SK-N-SH (cell line): ENCODE results near the gene CA10. TPM values are rescaled to one million over a fixed set of nuclear protein-coding genes. Genes with fewer than 3 reads are reported as not detected.
A peak's percentile ranks its signal among the peaks of the same experiment; 100 is the strongest.

Experiments
- CTCF ChIA-PET: fragments of 300-600, 350-600 bp; formaldehyde crosslinking; extraction: SDS; loops from one replicate; lab custom pipeline; 2021; lab: Yijun Ruan, JAX
- POLR2A ChIA-PET: fragments of 350-600 bp; sonication (Branson Sonifier 250); formaldehyde crosslinking; extraction: SDS; loops from one replicate; lab custom pipeline; 2020; ENCODE audit warnings: antibody characterized with exemption, inconsistent platforms; lab: Yijun Ruan, JAX
- DNase-seq: peaks from one replicate; pipeline ENCODE4 v3.0.0; 2012
- H2AFZ ChIP-seq: fragments of 200-600 bp; sonication (generic); 2 replicates; pipeline ENCODE4 v1.8.1; 2016; ENCODE audit warnings: antibody characterized with exemption, mild to moderate bottlenecking, low read depth
- H3F3A ChIP-seq: fragments of 200-600 bp; sonication (generic); replicated peaks from 2 replicates; pipeline ENCODE3; 2016; ENCODE audit warnings: antibody characterized with exemption, mild to moderate bottlenecking; ENCODE audit not compliant: insufficient read depth
- H3K27ac ChIP-seq, 2 experiments: fragments of 200-500 bp in 1 of 2; fragments of 200-600 bp in 1 of 2; sonication (Bioruptor generic) in 1 of 2; sonication (generic), shearing (Covaris generic) in 1 of 2; 2 replicates each; pipeline versions ENCODE4 v1.5.1 to v1.6.1; 2014 to 2016; ENCODE audit warnings: low read depth in 2 of 2, inconsistent platforms in 1 of 2, low read length in 1 of 2, mild to moderate bottlenecking in 1 of 2, mixed read lengths in 1 of 2
- H3K27me3 ChIP-seq: fragments of 200-600 bp; sonication (generic), shearing (Covaris generic); 2 replicates; pipeline ENCODE4 v1.6.1; 2016; ENCODE audit warnings: mixed run types; ENCODE audit not compliant: insufficient read depth
- H3K36me3 ChIP-seq, 2 experiments: fragments of 200-500 bp in 1 of 2; fragments of 200-600 bp in 1 of 2; sonication (Bioruptor generic) in 1 of 2; sonication (generic) in 1 of 2; replicated peaks in 1 of 2; 2 replicates each; pipeline versions ENCODE3 to v1.5.1; 2014 to 2016; ENCODE audit warnings: low read length in 1 of 2, mild to moderate bottlenecking in 1 of 2; ENCODE audit not compliant: insufficient read depth in 2 of 2, control insufficient read depth in 1 of 2
- H3K4me1 ChIP-seq, 2 experiments: fragments of 200-500 bp in 1 of 2; fragments of 200-600 bp in 1 of 2; sonication (Bioruptor generic) in 1 of 2; sonication (generic), shearing (Covaris generic) in 1 of 2; 2 replicates each; pipeline versions ENCODE4 v1.5.1 to v1.6.1; 2014 to 2016; ENCODE audit warnings: low read depth in 1 of 2, low read length in 1 of 2, mixed run types in 1 of 2; ENCODE audit not compliant: insufficient read depth in 2 of 2, control insufficient read depth in 1 of 2
- H3K4me2 ChIP-seq: fragments of 200-600 bp; sonication (generic), shearing (Covaris generic); 2 replicates; pipeline ENCODE4 v1.6.1; 2017; ENCODE audit warnings: mixed run types
- H3K4me3 ChIP-seq, 2 experiments: fragments of 200-500 bp in 1 of 2; fragments of 200-600 bp in 1 of 2; sonication (Bioruptor generic) in 1 of 2; sonication (generic), shearing (Covaris generic) in 1 of 2; 2 replicates each; pipeline versions ENCODE4 v1.5.1 to v1.8.1; 2014 to 2016; ENCODE audit warnings: low read depth in 2 of 2, inconsistent platforms in 1 of 2, low read length in 1 of 2, mild to moderate bottlenecking in 1 of 2, mixed read lengths in 1 of 2, moderate library complexity in 1 of 2
- H3K79me2 ChIP-seq: fragments of 200-600 bp; sonication (generic); 2 replicates; pipeline ENCODE4 v1.8.1; 2017; ENCODE audit warnings: mild to moderate bottlenecking; ENCODE audit not compliant: insufficient read depth
- H3K9ac ChIP-seq: fragments of 200-600 bp; sonication (generic); 2 replicates; pipeline ENCODE4 v1.6.1; 2017; ENCODE audit warnings: mixed run types
- H3K9me2 ChIP-seq: fragments of 200-600 bp; sonication (generic); 2 replicates; pipeline ENCODE4 v1.6.1; 2017; ENCODE audit warnings: mixed run types
- H3K9me3 ChIP-seq: fragments of 200-600 bp; sonication (generic); 2 replicates; pipeline ENCODE4 v1.6.1; 2017; ENCODE audit warnings: mixed run types, mild to moderate bottlenecking, moderate library complexity
- H4K20me1 ChIP-seq: fragments of 200-600 bp; sonication (generic); 2 replicates; pipeline ENCODE4 v1.6.1; 2017; ENCODE audit warnings: mild to moderate bottlenecking, mixed run types; ENCODE audit not compliant: insufficient read depth
- CHD2 ChIP-seq: fragments of 150-350 bp; IDR thresholded peaks from 2 replicates; pipeline ENCODE4 v1.6.1; 2018; ENCODE audit warnings: low read length; ENCODE audit not compliant: partially characterized antibody
- CTCF ChIP-seq: fragments of 200-600 bp; sonication (generic); IDR thresholded peaks from 2 replicates; pipeline ENCODE4 v1.6.1; 2017; ENCODE audit warnings: antibody characterized with exemption, mild to moderate bottlenecking, moderate library complexity
- ELF1 ChIP-seq: IDR thresholded peaks from 2 replicates; pipeline ENCODE4 v1.4.0; 2012
- EZH2phosphoT487 ChIP-seq: fragments of 200-600 bp; sonication (generic); IDR thresholded peaks from 2 replicates; pipeline ENCODE4 v1.6.1; 2017; ENCODE audit warnings: low read depth, mixed run types, mild to moderate bottlenecking, antibody characterized with exemption, moderate library complexity, borderline replicate concordance
- FOXJ3 ChIP-seq: sonication (generic); formaldehyde crosslinking; IDR thresholded peaks from 2 replicates; pipeline ENCODE4 v1.5.1; 2020; ENCODE audit warnings: mild to moderate bottlenecking, missing genetic modification reagents
- GABPA ChIP-seq: IDR thresholded peaks from 2 replicates; pipeline ENCODE4 v1.4.0; 2012; ENCODE audit warnings: low read depth, mild to moderate bottlenecking
- GATA2 ChIP-seq: sonication (generic); formaldehyde crosslinking; IDR thresholded peaks from 2 replicates; pipeline ENCODE4 v1.5.0; 2020; ENCODE audit warnings: mild to moderate bottlenecking, missing genetic modification reagents
- JUND ChIP-seq: IDR thresholded peaks from 2 replicates; pipeline ENCODE4 v1.4.0; 2012
- MEF2A ChIP-seq: IDR thresholded peaks from 2 replicates; pipeline ENCODE4 v1.4.0; 2012; ENCODE audit warnings: low read depth, borderline replicate concordance
- NFIC ChIP-seq: IDR thresholded peaks from 2 replicates; pipeline ENCODE4 v1.4.0; 2012; ENCODE audit warnings: borderline replicate concordance
- NRF1 ChIP-seq: IDR thresholded peaks from 2 replicates; pipeline ENCODE4 v1.6.1; 2012; ENCODE audit warnings: low read depth, mild to moderate bottlenecking, low read length
- PBX3 ChIP-seq: IDR thresholded peaks from 2 replicates; pipeline ENCODE4; 2012
- RAD21 ChIP-seq: IDR thresholded peaks from 2 replicates; pipeline ENCODE4 v1.6.1; 2012; ENCODE audit warnings: mild to moderate bottlenecking, low read length
- REST ChIP-seq: IDR thresholded peaks from 2 replicates; pipeline ENCODE4 v1.6.1; 2012; ENCODE audit warnings: mild to moderate bottlenecking, low read depth, low read length, moderate library complexity
- RFX5 ChIP-seq: IDR thresholded peaks from 2 replicates; pipeline ENCODE4 v1.6.1; 2012; ENCODE audit warnings: mild to moderate bottlenecking, improper control_type of control experiment, low read length
- RXRA ChIP-seq: IDR thresholded peaks from 2 replicates; pipeline ENCODE4 v1.4.0; 2012; ENCODE audit warnings: low read depth, mild to moderate bottlenecking, borderline replicate concordance
- SIN3A ChIP-seq: IDR thresholded peaks from 2 replicates; pipeline ENCODE4 v1.6.1; 2012; ENCODE audit warnings: low read depth, mild to moderate bottlenecking, low read length, moderate library complexity, borderline replicate concordance
- USF1 ChIP-seq: IDR thresholded peaks from 2 replicates; pipeline ENCODE4 v1.4.0; 2012; ENCODE audit warnings: low read depth, borderline replicate concordance
- USF2 ChIP-seq: fragments of 150-350 bp; IDR thresholded peaks from 2 replicates; pipeline ENCODE4 v1.6.1; 2017; ENCODE audit warnings: antibody characterized with exemption, low read length, low read depth, borderline replicate concordance
- ZBTB33 ChIP-seq: IDR thresholded peaks from 2 replicates; pipeline ENCODE4 v1.4.0; 2012; ENCODE audit warnings: low read depth, borderline replicate concordance
- WGBS: methylation state at CpG from one replicate; pipeline ENCODE4 v1.1.6; 2017; ENCODE audit warnings: low lambda C conversion rate; 5-methylcytosine and 5-hydroxymethylcytosine counted together
- polyA plus RNA-seq, 3 experiments: library from polyadenylated mRNA; depleted of rRNA; stranded (reverse); fragments of >200 nt; gene quantifications; 2 replicates each; pipeline ENCODE4 v1.2.3, GENCODE V29; 2012

The CA10 gene
- polyA plus RNA-seq, 1 of the 3 experiments (the other 2 are of a cell fraction) = not detected

- TF ChIP-seq PBX3 (no peak), GABPA (no peak), RXRA (no peak), USF2 (no peak), USF1 (no peak), NFIC (no peak), NRF1 (no peak), MEF2A (no peak)
Observed at GRCh38 chr17:52202520-52203080, 44.1 kb upstream of the CA10 start (continued).

GRCh38 chr17:52201767-52202519 is 43.4 kb upstream of the CA10 start:
- Histone ChIP-seq H3K36me3 (no peaks in the 10 kb centered on the region), H4K20me1 (no peaks in the 10 kb centered on the region), H3K9me3 (no peaks in the 10 kb centered on the region), H2AFZ (no peak overlapping the region), H3K9me2 (no peaks in the 10 kb centered on the region), H3K27me3 (no peaks in the 10 kb centered on the region), H3K79me2 (no peaks in the 10 kb centered on the region), H3F3A (no peaks in the 10 kb centered on the region), H3K4me1 (peaks cover 0 to 5% of the 10 kb centered on the region in 2 experiments; a peak in 1 of 4 replicates), H3K27ac (peak overlapping the region in 1 of 2 experiments; percentile 19; a peak in 1 of 4 replicates), H3K4me2 (no peak overlapping the region), H3K4me3 (no peak overlapping the region), H3K9ac (no peak overlapping the region)
- POLR2A ChIA-PET = no interaction called here
- peak; percentile 9 for DNase-seq
- WGBS = 17% methylated on average over 2 of the region's 2 CpGs
- CTCF ChIA-PET = interaction anchor here (0.6 to 1.7 kb wide), 6 partner anchors 8 to 830 kb away, joined by 3 to 6 read pairs (median 3); no protein-coding TSS in a partner anchor
- TF ChIP-seq NFIC (no peak), CTCF (no peak), ZBTB33 (no peak), RXRA (no peak), ELF1 (no peak), FOXJ3 (CRISPR knock-in tag) (no peak), RFX5 (no peak), JUND (no peak), CHD2 (no peak), EZH2phosphoT487 (no peak), RAD21 (no peak), REST (no peak), GATA2 (CRISPR knock-in tag) (no peak), NRF1 (no peak), SIN3A (no peak)
